DND-41 (cell line): ENCODE measurements around the gene CFAP298.

Source experiments
- ATAC-seq: fragments of 200-7000 bp; cut with Tn5 transposase; 3 replicates; pipeline ENCODE4 v1.9.1; 2021; ENCODE audit warnings: low read depth; ENCODE audit not compliant: insufficient read depth
- DNase-seq: peaks from one replicate; pipeline ENCODE4 v3.0.0-alpha.2; 2020
- H2AFZ ChIP-seq: 2 replicates; pipeline ENCODE4 v1.6.0; 2012; ENCODE audit warnings: low read depth, low read length
- H3K27ac ChIP-seq: 2 replicates; pipeline ENCODE4 v1.5.1; 2012; ENCODE audit warnings: low read length, inconsistent platforms
- H3K27me3 ChIP-seq: fragments of 200-600 bp; sonication (generic); 2 replicates; pipeline ENCODE4 v1.6.0; 2012; ENCODE audit warnings: low read length, mild to moderate bottlenecking, inconsistent platforms; ENCODE audit not compliant: insufficient read depth, poor library complexity
- H3K36me3 ChIP-seq: 2 replicates; pipeline ENCODE4 v1.5.1; 2012; ENCODE audit warnings: low read length, inconsistent platforms; ENCODE audit not compliant: insufficient read depth
- H3K4me1 ChIP-seq: 2 replicates; pipeline ENCODE4 v1.5.1; 2012; ENCODE audit warnings: mild to moderate bottlenecking, low read length; ENCODE audit not compliant: insufficient read depth
- H3K4me2 ChIP-seq: 2 replicates; pipeline ENCODE4 v1.6.0; 2012; ENCODE audit warnings: mild to moderate bottlenecking, moderate library complexity, low read length, inconsistent platforms; ENCODE audit not compliant: insufficient read depth
- H3K4me3 ChIP-seq, 2 experiments: fragments of 200-600 bp in 1 of 2; shearing (Covaris generic) in 1 of 2; 2 replicates each; pipeline ENCODE4 v1.5.1; 2012 to 2016; ENCODE audit warnings: inconsistent platforms in 2 of 2, low read length in 2 of 2, mild to moderate bottlenecking in 2 of 2, low read depth in 1 of 2, moderate library complexity in 1 of 2
- H3K79me2 ChIP-seq: 2 replicates; pipeline ENCODE4 v1.6.0; 2012; ENCODE audit warnings: low read length, inconsistent platforms; ENCODE audit not compliant: insufficient read depth
- H3K9ac ChIP-seq: 2 replicates; pipeline ENCODE4 v1.6.0; 2012; ENCODE audit warnings: low read depth, mild to moderate bottlenecking, inconsistent platforms, low read length, moderate library complexity
- H3K9me3 ChIP-seq: 2 replicates; pipeline ENCODE4 v1.5.1; 2012; ENCODE audit warnings: low read length, moderate library complexity, mild to moderate bottlenecking, inconsistent platforms; ENCODE audit not compliant: insufficient read depth, severe bottlenecking
- H4K20me1 ChIP-seq: 2 replicates; pipeline ENCODE4 v1.6.0; 2012; ENCODE audit warnings: low read length; ENCODE audit not compliant: insufficient read depth
- CTCF ChIP-seq: IDR thresholded peaks from 2 replicates; pipeline ENCODE4 v1.5.1; 2012; ENCODE audit warnings: borderline replicate concordance, low read length, moderate library complexity, mild to moderate bottlenecking; ENCODE audit not compliant: poor library complexity, severe bottlenecking; ENCODE audit errors: extremely low read depth
- EZH2 ChIP-seq: IDR thresholded peaks from 3 replicates; pipeline ENCODE4 v1.6.1; 2012; ENCODE audit warnings: borderline replicate concordance, low read depth, mild to moderate bottlenecking, moderate library complexity, low read length, inconsistent platforms; ENCODE audit not compliant: severe bottlenecking

The CFAP298 gene

GRCh38 chr21:32549886-32550285 lies 62.3 kb downstream of the CFAP298 start:
- H2AFZ ChIP-seq = no peak overlapping the region
- no peak overlapping the region for H3K27ac ChIP-seq
- no peak overlapping the region for H3K4me2 ChIP-seq
- no peaks in the 10 kb centered on the region for H3K36me3 ChIP-seq
- H3K9ac ChIP-seq = no peak overlapping the region
- H3K27me3 ChIP-seq = no peaks in the 10 kb centered on the region
- no peaks in the 10 kb centered on the region for H3K79me2 ChIP-seq
- no peaks in the 10 kb centered on the region for H3K9me3 ChIP-seq
- no peak overlapping the region for H3K4me3 ChIP-seq
- H4K20me1 ChIP-seq = no peaks in the 10 kb centered on the region
- no peaks in the 10 kb centered on the region for H3K4me1 ChIP-seq
- TF ChIP-seq EZH2 (no peak), CTCF (no peak)
- ATAC-seq = no peak
- no peak for DNase-seq

GRCh38 chr21:32549440-32549839 lies 62.7 kb downstream of the CFAP298 start:
- DNase-seq = no peak
- no peaks in the 10 kb centered on the region for H3K36me3 ChIP-seq
- TF ChIP-seq EZH2 = no peak
- TF ChIP-seq CTCF = no peak

More at GRCh38 chr21:32549440-32549839, 62.7 kb downstream of the CFAP298 start:
- Histone ChIP-seq H3K79me2 (no peaks in the 10 kb centered on the region), H3K4me3 (no peak overlapping the region), H3K9ac (no peak overlapping the region), H3K4me2 (no peak overlapping the region), H3K27me3 (no peaks in the 10 kb centered on the region), H4K20me1 (no peaks in the 10 kb centered on the region), H3K9me3 (no peaks in the 10 kb centered on the region), H2AFZ (no peak overlapping the region), H3K4me1 (no peaks in the 10 kb centered on the region), H3K27ac (no peak overlapping the region)
- ATAC-seq = no peak
